ENCODE measurements around the gene ZNF443.

ZNF443 gene

GRCh38 chr19:12481781-12482508, 41.1 kb upstream of the ZNF443 start:
- no peak for TF ChIP-seq TAF1 (IDR thresholded peaks at IDR 0.05; ENCODE audit: borderline replicate concordance, insufficient read depth, low read length)

DNA sequence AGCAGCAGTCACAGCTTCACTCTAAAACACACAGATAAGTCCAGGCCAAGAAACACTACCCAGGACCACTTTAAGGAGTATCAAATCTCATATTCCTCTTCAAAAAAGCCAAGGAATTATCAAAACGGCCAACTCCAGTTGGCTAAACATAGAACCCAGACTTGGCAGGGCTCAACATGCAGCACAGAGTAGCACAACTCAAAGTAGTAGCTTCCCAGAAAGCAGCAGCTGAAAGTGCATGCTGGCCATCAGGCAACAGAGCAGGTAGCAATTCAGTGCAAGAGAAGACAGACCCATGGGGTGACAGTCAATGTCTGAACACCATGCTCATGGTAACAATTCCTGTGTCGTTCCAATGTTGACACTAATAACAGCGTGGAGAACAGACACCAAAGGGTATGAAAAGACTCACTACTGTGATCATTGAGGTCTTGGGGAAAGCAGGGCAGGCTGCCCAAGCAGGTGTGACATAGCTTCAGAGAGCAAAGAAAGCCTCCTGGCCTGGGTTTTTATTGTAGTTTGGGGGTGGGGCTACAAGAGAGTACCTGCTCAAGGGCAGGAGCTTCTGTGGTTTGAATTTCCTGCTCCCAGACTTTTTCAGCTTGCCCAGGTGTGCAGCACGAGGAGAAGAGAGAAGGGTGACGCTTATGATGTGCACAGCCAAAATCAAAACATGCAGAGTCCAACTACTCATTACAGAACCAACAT, 37.6 kb upstream of the ZNF443 start:
- TF ChIP-seq TAF1 (IDR thresholded peaks at IDR 0.05; ENCODE audit: borderline replicate concordance, insufficient read depth, low read length): no peak
- TF ChIP-seq, protein P1, sequence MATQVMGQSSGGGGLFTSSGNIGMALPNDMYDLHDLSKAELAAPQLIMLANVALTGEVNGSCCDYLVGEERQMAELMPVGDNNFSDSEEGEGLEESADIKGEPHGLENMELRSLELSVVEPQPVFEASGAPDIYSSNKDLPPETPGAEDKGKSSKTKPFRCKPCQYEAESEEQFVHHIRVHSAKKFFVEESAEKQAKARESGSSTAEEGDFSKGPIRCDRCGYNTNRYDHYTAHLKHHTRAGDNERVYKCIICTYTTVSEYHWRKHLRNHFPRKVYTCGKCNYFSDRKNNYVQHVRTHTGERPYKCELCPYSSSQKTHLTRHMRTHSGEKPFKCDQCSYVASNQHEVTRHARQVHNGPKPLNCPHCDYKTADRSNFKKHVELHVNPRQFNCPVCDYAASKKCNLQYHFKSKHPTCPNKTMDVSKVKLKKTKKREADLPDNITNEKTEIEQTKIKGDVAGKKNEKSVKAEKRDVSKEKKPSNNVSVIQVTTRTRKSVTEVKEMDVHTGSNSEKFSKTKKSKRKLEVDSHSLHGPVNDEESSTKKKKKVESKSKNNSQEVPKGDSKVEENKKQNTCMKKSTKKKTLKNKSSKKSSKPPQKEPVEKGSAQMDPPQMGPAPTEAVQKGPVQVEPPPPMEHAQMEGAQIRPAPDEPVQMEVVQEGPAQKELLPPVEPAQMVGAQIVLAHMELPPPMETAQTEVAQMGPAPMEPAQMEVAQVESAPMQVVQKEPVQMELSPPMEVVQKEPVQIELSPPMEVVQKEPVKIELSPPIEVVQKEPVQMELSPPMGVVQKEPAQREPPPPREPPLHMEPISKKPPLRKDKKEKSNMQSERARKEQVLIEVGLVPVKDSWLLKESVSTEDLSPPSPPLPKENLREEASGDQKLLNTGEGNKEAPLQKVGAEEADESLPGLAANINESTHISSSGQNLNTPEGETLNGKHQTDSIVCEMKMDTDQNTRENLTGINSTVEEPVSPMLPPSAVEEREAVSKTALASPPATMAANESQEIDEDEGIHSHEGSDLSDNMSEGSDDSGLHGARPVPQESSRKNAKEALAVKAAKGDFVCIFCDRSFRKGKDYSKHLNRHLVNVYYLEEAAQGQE (IDR thresholded peaks at IDR 0.05; ENCODE audit: insufficient read depth in 1 of 2, low read depth in 2 of 2, low read length in 2 of 2): no peak
- no peak for TF ChIP-seq SIN3A (IDR thresholded peaks at IDR 0.05; ENCODE audit: borderline replicate concordance, insufficient read depth, low read length)
- no peak for TF ChIP-seq FOXP2 (optimal IDR thresholded peaks at IDR 0.05; ENCODE audit: borderline replicate concordance, extremely low read depth, extremely low read length, insufficient read depth)
- TF ChIP-seq POLR2AphosphoS5 (IDR thresholded peaks at IDR 0.05; ENCODE audit: low read depth, low read length): no peak

DNA sequence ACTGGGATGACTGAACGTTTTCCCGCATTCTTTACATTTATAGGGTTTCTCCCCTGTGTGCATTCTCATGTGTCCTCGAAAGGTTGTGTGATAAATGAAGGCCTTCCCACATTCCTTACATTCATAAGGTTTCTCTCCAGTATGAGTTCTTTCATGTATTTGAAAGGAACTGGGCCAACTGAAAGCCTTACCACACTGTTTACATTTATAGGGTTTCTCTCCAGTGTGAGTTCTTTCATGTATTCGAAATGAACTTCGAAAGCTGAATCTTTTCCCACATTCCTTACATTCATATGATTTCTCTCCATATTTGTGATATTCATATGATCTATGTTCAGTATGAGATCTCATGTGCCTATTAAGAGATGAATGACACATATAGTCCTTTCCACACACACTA, 24.4 kb upstream of the ZNF443 start:
- TF ChIP-seq SIN3A (IDR thresholded peaks at IDR 0.05; ENCODE audit: borderline replicate concordance, insufficient read depth, low read length) (no peak), POLR2AphosphoS5 (IDR thresholded peaks at IDR 0.05; ENCODE audit: low read depth, low read length) (no peak), TAF1 (IDR thresholded peaks at IDR 0.05; ENCODE audit: borderline replicate concordance, insufficient read depth, low read length) (no peak), FOXP2 (optimal IDR thresholded peaks at IDR 0.05; ENCODE audit: borderline replicate concordance, extremely low read depth, extremely low read length, insufficient read depth) (no peak)
- TF ChIP-seq, protein P1 (IDR thresholded peaks at IDR 0.05; ENCODE audit: insufficient read depth in 1 of 2, low read depth in 2 of 2, low read length in 2 of 2): no peak

DNA sequence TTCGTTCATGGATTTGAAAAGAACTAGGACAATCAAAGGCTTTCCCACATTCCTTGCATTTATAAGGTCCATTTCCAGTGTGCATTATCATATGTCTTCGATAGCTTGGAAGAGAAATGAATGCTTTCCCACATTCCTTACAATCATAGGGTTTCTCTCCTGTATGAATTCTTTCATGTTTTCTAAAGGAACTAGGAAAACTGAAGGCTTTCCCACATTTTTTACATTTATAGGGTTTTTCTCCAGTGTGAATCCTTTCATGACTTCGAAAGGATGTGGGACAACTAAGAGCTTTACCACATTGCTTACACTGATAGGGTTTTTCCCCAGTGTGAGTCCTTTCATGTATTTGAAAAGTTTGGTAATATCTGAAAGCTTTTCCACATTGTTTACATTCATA, 23.9 kb upstream of the ZNF443 start:
- no peak for TF ChIP-seq POLR2AphosphoS5 (IDR thresholded peaks at IDR 0.05; ENCODE audit: low read depth, low read length)
- no peak for TF ChIP-seq TAF1 (IDR thresholded peaks at IDR 0.05; ENCODE audit: borderline replicate concordance, insufficient read depth, low read length)
- TF ChIP-seq, protein P1 (IDR thresholded peaks at IDR 0.05; ENCODE audit: insufficient read depth in 1 of 2, low read depth in 2 of 2, low read length in 2 of 2): no peak
- no peak for TF ChIP-seq FOXP2 (optimal IDR thresholded peaks at IDR 0.05; ENCODE audit: borderline replicate concordance, extremely low read depth, extremely low read length, insufficient read depth)
- no peak for TF ChIP-seq SIN3A (IDR thresholded peaks at IDR 0.05; ENCODE audit: borderline replicate concordance, insufficient read depth, low read length)

GRCh38 chr19:12453495-12453894, 12.7 kb upstream of the ZNF443 start:
- TF ChIP-seq SIN3A (IDR thresholded peaks at IDR 0.05; ENCODE audit: borderline replicate concordance, insufficient read depth, low read length) (no peak), TAF1 (IDR thresholded peaks at IDR 0.05; ENCODE audit: borderline replicate concordance, insufficient read depth, low read length) (no peak), FOXP2 (optimal IDR thresholded peaks at IDR 0.05; ENCODE audit: borderline replicate concordance, extremely low read depth, extremely low read length, insufficient read depth) (no peak), POLR2AphosphoS5 (IDR thresholded peaks at IDR 0.05; ENCODE audit: low read depth, low read length) (no peak)
- TF ChIP-seq, protein P1 (IDR thresholded peaks at IDR 0.05; ENCODE audit: insufficient read depth in 1 of 2, low read depth in 2 of 2, low read length in 2 of 2): no peak

All from PFSK-1 (cell line).